Fibroblast of villous mesenchyme (primary cell): ENCODE results near the gene C2CD5. TPM values are rescaled to one million over a fixed set of nuclear protein-coding genes. Genes with fewer than 3 reads are reported as not detected.

ENCODE experiments used
- DNase-seq: peaks from one replicate; pipeline ENCODE4 v3.0.0-alpha.2; 2010; ENCODE audit warnings: low read depth
- H3K4me3 ChIP-seq: 2 replicates; pipeline ENCODE4 v1.5.1; 2011; ENCODE audit warnings: low read depth, mild to moderate bottlenecking, low read length
- CTCF ChIP-seq: IDR thresholded peaks from 2 replicates; pipeline ENCODE4 v1.5.1; 2012; ENCODE audit warnings: low read depth, mild to moderate bottlenecking, low read length; ENCODE audit not compliant: insufficient read depth
- total RNA-seq: library from RNA; depleted of rRNA; stranded (reverse); fragments of >200 nt; gene quantifications from 2 replicates; pipeline ENCODE4 v1.2.3, GENCODE V29; 2012

C2CD5 gene
- total RNA-seq, 1 donor: 22.0 TPM

GRCh38 chr12:22407397-22407796 is 136.9 kb downstream of the C2CD5 start:
- no peak for TF ChIP-seq CTCF
- no peak overlapping the region for H3K4me3 ChIP-seq
- DNase-seq: no peak

- no peak for TF ChIP-seq CTCF
- DNase-seq: no peak
- H3K4me3 ChIP-seq: no peak overlapping the region
Measured at GRCh38 chr12:22406627-22407026, 137.7 kb downstream of the C2CD5 start.

GRCh38 chr12:22399464-22400180 is 144.7 kb downstream of the C2CD5 start:
- no peak overlapping the region for H3K4me3 ChIP-seq
- no peak for TF ChIP-seq CTCF
- no peak for DNase-seq

Other genes starting within 250 kb of the C2CD5 start
- 0.43 and 1.3 TPM in 2 replicates for gene ST8SIA1, start 209.8 kb downstream of the C2CD5 start, total RNA-seq
- 26.7 and 70.8 TPM in 2 replicates for gene ETNK1, start 80.6 kb upstream of the C2CD5 start, total RNA-seq